GM10248 (cell line): ENCODE measurements around the gene PAGR1.

Experiments
- CTCF ChIA-PET: fragments of 300-600 bp; sonication (Branson Sonifier 250); formaldehyde crosslinking; extraction: SDS; loops from one replicate; lab custom pipeline; 2021; ENCODE audit warnings: antibody characterized with exemption; lab: Yijun Ruan, JAX
- POLR2A ChIA-PET: fragments of 350-650 bp; sonication (Branson Sonifier 250); formaldehyde crosslinking; extraction: SDS; loops from one replicate; lab custom pipeline; 2020; ENCODE audit warnings: antibody characterized with exemption; lab: Yijun Ruan, JAX
- DNase-seq: peaks from one replicate; pipeline ENCODE4 v3.0.0; 2012; ENCODE audit errors: extremely low spot score
- CTCF ChIP-seq: IDR thresholded peaks from 2 replicates; pipeline ENCODE4 v1.5.1; 2012; ENCODE audit warnings: mild to moderate bottlenecking, low read depth; ENCODE audit errors: extremely low read depth, missing control alignments, control extremely low read depth

PAGR1 gene

GRCh38 chr16:29841631-29842030 is 25.7 kb downstream of the PAGR1 start:
- TF ChIP-seq CTCF: no peak
- no peak for DNase-seq
- ChIA-PET CTCF (interaction anchor here (0.7 to 1.4 kb wide), 2 partner anchors 21 to 34 kb away, joined by 4 read pairs; partner anchors contain the start of gene MVP), POLR2A (no interaction called here)

- DNase-seq: no peak
- ChIA-PET POLR2A (interaction anchor here (0.5 kb wide), 1 partner anchor 161 kb away, joined by 4 read pairs; no protein-coding TSS in a partner anchor), CTCF (no interaction called here)
- no peak for TF ChIP-seq CTCF
Measured at GRCh38 chr16:29842732-29843346, 26.9 kb downstream of the PAGR1 start.

- no peak for DNase-seq
- no peak for TF ChIP-seq CTCF
- POLR2A ChIA-PET: no interaction called here
- CTCF ChIA-PET: interaction anchor here (1.0 kb wide), 1 partner anchor 9 kb away, joined by 5 read pairs; no protein-coding TSS in a partner anchor
Measured at GRCh38 chr16:29843931-29844330, 28.0 kb downstream of the PAGR1 start.

- no peak for TF ChIP-seq CTCF
- ChIA-PET CTCF (interaction anchor here (1.0 to 2.1 kb wide), 3 partner anchors 10 to 29 kb away, joined by 4 to 5 read pairs (median 5); partner anchors contain the start of gene PAGR1), POLR2A (no interaction called here)
- no peak for DNase-seq
Measured at GRCh38 chr16:29844575-29845331, 28.8 kb downstream of the PAGR1 start.

- ChIA-PET POLR2A (no interaction called here), CTCF (interaction anchor here (1.3 to 2.1 kb wide), 4 partner anchors 16 to 871 kb away, joined by 3 to 5 read pairs (median 4); partner anchors contain the start of genes PAGR1 and SPNS1)
- TF ChIP-seq CTCF: no peak
- no peak for DNase-seq
Measured at GRCh38 chr16:29845656-29846055, 29.7 kb downstream of the PAGR1 start.
